ENCODE measurements around the gene ERICH6.

DNA sequence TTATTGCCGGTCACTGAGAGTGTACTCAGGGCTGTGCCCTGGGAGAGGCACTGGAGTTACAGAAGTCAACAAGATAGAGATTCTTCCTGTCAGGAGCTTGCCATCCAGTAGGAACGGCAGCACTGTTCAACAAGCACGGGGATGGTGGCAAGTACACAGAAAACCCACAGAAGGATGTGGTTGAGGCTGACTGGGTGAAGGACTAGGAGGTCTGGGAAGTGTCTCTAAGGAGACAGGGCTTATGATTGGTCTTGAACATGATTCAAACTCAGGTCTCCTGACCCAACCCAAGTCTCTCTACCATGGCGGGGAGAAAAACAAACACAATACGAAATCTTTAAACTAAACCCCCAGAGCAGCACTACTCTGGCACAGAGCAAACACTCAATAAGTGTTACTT is 37.6 kb downstream of the ERICH6 start:
- TF ChIP-seq POLR2A (IDR thresholded peaks at IDR 0.05; ENCODE audit: low read length), result no peak
- no peak for TF ChIP-seq GATA1 (IDR thresholded peaks at IDR 0.05; ENCODE audit: low read depth, low read length)

Data from erythroblast (primary cell).